HG03039 (cell line): ENCODE results near the gene TAS1R2.
"Not testable (repeated sequence)": the region's sequence is repeated elsewhere in the genome, so short reads cannot be mapped to it uniquely, and the experiment has no call there.

Experiments used
- ATAC-seq: cut with Tn5 transposase; IDR thresholded peaks from one replicate; pipeline ENCODE4 v1.9.1; 2021; ENCODE audit warnings: mild to moderate bottlenecking, moderate library complexity; ENCODE audit not compliant: unreplicated experiment

The TAS1R2 gene

DNA sequence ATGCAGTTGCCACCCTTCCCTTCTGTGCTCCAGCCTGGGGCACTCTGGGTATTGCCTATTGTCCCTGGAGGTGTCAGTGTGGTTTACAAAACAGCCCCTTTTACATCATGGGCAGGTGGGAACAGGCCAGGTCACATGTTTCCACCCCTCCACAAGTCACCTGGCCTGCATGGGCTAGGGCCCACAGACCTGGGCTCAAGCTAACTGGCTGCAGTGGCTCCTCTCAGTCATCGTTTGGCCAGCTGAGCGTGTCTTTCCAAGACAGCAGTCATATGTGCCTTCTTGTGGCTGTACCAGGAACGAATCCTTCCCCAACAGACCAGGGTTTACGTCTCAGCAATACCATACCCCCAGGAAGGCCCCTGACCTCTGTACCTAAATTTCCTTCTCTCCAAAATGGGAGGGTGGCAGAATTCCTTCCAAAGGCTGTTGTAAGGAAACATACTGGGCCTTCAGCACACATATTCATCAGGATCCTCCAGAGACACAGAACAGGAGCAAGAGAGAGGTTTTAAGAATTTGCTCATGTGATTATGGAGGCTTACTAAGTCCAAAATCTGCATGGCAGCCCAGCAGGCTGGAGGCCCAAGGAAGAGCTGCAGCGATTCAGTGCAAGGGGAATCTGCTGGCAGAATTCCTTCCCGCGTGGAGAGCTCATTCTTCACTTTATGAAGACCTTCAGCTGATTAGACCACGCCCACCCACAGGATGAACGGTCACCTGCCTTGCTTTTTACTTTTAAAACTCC lies 10.6 kb upstream of the TAS1R2 start:
- ATAC-seq, result no peak

DNA sequence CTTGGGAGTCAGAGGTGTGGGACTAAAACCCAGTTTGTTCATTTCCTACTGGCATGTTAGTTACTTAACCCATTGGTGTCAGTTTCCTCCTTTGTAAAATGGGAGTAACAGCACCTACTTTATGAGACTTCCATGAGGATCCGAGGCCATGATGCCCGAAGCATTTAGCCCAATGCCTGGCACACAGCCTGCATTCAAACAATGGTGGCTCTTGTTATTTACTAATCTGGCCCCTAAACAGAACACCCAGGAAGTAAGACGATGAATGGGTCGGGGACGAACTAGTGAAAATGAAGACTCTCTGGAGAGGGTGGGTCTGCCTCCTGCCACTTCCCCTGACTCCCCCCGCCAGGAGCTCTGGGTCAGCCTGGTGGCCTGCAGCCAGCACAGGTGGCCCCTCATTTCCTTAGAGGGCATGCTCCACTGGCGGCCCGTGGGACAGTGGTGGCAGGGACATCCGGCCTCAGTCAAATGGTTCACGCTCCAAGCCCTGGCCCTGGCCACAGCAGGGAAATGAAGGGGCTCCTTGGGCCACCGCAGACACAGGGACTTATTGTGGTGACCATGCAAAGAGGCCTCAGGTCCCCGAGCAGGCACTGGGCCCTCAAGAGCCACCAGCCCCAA lies 9.5 kb upstream of the TAS1R2 start:
- no peak for ATAC-seq

DNA sequence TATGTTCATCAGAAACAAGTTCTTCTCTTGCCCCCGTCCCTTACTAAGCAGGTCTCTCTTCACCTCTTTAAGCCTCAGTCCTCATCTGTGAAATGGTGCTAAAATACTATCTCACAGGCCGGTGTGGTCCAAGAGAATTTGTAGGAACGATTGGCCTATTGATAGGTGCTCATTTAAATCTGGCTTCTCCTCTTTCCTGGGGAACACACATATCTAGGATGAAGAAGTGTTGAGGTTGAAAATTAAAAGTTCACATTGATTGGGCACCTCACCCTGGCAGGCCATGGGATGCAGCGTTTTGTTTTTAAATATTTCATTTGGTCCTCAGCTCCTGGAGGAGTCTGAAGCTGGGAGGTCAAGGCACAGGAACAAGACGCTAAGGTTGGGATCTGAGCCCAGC lies 8.9 kb upstream of the TAS1R2 start:
- ATAC-seq, result no peak

DNA sequence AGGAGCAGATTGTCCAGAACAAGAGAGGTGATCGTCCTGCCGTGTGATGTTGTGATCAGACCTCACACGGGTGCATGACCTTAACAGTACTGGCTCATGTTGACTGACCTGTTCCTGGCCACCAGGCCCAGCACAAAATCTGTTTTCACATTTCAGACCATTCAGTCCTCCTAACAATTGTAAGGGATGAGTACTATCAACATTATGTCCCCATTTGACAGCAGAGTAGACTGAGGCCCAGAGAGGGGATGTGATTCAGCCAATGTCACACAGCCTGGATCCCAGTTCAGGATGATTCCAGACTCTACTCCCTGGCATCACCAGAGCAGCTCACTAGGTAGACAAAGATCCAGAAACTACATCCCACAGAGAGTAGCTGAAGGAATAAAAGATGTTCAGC lies 7.4 kb upstream of the TAS1R2 start:
- no peak for ATAC-seq

DNA sequence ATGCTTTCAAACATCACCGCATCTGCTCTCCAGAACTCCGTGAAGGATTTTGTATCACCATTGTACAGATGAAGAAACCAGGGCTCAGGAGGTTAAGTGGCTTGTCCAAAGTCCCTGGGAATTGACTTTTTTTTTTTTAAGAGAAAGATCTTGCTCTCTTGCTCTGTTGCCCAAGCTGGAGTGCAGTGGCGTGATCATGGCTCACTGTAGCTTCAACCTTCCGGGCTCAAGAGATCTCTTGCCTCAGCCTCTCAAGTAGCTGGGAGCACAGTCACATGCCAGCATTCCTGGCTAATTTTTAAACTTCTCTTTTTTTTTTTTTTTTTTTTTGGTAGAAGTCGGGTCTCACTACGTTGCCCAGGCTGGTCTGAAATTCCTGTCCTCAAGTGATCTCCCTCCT lies 6.9 kb upstream of the TAS1R2 start:
- no peak for ATAC-seq

DNA sequence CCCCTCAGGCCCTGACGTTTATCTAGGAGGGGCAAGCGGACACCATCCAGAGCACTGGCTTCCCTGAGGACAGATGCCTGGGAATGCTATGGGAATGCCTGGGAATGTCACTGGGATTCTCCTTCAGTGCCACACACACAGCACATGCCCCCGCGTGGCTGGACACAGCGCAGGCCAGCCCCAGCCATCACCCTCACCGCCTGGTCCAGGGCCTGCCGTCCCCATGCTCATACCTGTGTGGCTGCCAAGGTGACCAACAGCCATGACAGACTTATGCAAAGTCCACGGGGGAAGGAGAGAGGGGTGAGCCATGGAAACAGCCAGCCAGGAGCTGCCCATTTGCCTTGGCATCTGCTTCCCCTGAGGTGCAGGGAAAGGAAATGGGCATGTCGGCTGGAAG lies 5.7 kb upstream of the TAS1R2 start:
- no peak for ATAC-seq

DNA sequence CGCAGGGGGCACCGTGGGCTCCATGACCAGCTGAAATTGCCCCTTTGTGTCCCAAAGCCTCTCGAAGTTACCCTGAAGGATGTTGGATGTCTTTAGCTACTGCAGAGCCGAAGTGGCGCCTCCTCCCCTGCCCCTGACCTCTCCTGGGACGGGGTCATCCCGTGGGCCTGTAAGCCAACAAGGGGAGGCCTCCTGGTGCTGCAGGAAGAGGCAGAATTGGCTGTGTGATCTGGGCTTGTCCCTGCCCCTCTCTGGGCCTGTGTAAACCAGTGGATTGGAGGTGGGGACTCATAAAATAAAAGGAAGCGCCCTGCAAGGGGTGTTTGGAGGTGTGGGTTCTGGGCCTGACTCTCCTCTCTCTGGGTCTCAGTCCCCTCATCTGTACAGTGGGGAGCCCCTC lies 2.1 kb upstream of the TAS1R2 start:
- ATAC-seq, result no peak

DNA sequence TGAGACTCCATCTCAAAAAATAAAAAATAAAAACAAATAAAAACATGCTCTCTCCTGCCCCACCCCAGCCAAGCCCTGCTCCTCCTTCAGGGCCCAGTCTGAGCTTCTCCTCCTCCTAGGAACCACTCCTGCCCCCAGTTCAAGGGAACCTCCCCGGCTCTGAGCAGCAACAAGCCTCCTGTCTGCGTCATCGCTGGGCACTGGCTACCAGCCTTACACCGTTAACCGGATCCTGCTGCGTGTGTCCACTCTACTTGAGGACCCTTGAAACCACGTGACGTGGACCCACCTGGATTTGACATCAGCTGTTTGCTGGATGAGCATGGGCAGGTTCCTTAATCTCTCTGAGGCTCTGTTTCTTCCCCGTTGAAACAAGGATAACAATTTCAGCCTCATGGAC lies 1.6 kb upstream of the TAS1R2 start:
- no peak for ATAC-seq

DNA sequence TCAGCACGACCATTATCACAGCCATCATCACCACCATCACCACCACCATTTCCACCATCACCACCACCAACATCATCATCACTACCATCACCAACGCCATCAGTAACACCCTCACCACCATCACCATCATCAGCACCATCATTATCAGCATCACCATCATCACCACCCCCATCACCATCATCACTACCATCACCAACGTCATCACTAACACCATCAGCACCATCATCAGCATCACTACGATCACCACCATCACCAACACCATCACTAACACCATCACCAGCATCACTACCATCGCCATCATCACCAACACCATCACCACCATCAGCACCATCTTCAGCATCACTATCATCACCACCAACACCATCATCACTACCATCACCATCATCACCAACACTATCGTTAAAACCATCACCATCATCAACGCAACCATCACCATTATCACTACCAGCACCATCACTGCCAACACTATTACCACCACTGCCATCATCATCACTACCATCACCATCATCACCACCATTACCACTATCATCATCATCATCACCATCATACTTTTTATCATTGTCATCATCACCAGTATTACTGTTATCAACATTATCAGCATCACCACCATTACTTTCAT lies 1.3 kb downstream of the TAS1R2 start:
- no peak for ATAC-seq

DNA sequence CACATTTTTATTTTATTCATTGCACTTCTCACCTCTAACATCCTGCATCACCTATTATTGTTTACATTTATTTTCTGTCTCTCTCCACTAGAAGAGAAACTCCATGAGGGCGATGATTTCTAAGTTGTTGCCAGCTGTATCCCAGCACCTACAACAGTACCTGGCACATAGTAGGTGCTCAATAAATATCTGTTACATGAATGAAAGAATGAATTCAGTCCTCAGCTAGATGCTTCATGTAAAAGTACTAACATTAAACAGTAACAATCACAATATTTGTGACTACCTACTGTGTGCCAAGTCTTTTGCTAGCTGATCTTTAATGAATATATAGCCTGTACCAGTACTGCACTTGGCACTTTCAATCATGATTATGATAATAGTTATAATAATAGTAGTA lies 3.0 kb downstream of the TAS1R2 start:
- no peak for ATAC-seq

DNA sequence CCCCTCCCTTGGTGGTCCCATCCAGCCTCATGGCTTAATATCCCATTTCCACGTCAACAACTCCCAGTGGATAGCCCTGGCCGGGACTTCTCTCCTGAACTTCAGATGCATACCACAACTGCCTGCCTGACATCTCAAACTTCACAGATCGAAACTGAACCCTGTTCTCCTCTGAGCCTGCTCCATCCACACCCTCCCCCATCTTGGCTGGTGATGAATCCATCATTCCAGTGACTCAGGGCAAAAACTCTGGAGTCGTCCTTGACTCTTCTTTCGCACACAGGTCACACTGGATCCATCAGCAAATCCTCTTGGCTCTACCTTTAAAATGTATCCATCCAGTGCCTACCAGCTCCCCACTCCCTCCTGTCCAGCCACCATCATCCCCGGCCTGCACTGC lies 3.9 kb downstream of the TAS1R2 start:
- no peak for ATAC-seq

DNA sequence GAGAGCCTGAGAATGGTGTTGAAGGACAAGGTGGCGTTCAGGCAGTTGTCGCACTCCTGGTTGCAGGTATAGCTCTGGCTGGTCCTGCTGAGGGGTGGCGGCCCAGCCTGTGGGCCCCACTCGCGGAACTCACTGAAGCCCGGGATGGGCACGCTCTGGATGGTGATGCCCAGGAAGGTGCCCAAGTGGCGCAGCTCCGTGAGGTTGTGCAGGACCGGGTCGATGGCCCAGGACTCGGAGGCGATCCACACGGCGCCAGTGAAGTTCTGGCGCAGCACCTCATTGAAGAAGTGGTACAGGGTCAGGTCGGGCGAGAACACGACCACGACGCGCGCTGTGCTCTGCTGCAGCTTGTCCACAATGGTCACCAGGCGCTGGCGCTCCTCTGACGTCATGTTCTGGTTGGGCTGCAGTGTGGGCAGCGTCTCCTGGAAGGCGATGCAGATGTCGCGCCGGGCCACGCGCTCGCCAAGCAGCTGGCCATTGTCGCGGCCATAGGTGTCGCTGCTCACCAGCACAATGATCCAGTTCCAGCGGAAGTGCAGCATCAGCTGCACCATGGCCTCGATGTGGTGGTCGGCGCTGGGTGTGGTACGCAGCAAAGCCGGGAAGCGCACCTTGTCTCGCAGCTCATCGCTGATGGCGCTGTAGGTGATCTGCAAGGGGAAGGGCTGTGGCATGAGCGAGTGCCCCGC lies 5.0 kb downstream of the TAS1R2 start:
- no peak for ATAC-seq

DNA sequence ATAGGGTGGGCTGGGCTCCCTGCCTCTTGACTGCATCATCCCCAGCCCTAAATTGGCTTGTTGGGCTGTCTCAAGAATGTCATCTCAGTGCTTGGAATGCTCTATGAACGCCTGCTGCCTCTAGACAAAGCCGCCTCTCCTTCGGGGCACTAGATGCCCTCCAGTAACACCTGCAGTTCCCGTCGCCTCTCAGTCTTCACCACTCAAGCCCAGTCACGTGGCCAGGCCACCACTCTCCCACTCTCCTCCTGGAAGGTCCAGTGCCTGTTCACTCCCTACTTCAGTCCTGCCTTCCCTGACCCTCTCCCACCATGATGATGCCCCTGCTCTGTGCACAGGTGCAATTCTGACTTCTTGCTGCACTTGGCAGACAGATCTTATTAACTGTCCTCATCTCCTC lies 7.0 kb downstream of the TAS1R2 start:
- ATAC-seq, result no peak

DNA sequence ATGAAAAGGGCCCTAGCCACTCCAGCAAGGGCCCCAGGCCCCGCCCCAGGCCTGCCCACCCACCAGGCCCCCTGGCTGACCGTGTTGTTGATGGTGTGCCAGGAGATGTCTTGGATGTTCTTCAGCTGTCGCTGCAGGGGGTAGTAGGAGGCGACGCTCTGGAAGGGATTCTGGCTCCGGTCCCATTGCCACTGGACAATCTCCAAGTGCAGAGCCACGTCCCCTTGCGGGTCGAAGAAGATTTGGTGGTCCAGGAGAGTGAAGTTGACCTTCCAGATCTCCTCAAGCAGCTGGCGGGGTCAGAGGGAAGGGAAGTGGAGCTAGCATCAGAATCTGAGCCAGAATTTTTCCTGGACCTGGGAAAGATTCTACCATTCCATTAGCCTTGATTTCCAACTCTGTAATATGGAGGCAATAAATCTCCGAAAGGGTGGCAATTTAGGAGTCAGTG lies 10.2 kb downstream of the TAS1R2 start:
- no peak for ATAC-seq

DNA sequence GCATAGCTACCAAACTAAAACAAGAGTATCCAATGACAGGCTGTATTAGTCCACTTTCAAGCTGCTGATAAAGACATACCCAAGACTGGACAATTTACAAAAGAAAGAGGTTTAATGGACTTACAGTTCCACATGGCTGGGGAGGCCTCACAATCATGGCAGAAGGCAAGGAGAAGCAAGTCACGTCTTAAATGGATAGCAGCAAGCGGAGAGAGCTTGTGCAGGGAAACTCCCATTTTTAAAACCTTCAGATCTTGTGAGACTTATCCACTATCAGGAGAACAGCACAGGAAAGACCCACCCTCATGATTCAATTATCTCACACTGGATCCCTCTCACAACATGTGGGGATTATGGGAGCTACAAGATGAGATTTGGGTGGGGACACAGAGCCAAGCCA lies 11.7 kb downstream of the TAS1R2 start:
- not testable (repeated sequence) for ATAC-seq

DNA sequence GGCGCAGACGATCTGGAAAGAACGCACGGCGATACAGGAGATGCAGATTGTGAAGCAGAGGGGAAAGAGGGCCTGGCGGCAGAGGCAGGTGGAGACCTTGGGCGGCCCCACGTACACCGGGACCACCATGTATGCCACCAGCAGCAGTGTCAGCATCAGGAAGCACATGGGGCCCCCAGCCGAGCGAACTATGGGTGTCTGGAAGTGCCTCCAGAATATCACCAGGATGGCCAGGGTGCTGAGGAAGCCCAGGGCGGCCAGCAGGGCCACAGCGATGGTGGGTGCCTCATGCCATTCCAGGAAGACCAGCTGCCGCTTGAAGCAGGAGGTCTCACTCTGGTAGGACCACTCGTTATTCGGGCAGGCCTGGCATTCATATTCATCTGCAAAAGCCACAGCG lies 19.3 kb downstream of the TAS1R2 start:
- no peak for ATAC-seq

DNA sequence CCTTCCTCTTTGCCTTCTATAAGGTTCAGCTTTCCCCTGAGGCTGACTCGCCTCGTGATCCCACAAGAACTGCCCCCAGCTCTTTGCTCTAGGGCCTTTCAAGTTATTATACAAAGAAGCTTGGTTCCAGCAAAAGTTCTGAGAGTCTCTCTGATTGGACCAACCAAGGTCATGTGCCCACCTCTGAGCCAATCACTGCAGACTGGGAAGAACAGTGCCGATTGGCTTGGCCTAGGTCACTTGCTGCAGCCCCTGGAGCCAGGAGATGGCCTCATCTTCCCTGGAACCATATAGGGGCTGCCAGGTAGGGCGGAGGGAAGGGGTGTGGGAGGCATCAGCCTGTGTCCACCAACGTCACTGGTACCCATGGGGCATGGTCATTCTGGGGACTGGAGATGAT lies 22.8 kb downstream of the TAS1R2 start:
- ATAC-seq, result no peak

DNA sequence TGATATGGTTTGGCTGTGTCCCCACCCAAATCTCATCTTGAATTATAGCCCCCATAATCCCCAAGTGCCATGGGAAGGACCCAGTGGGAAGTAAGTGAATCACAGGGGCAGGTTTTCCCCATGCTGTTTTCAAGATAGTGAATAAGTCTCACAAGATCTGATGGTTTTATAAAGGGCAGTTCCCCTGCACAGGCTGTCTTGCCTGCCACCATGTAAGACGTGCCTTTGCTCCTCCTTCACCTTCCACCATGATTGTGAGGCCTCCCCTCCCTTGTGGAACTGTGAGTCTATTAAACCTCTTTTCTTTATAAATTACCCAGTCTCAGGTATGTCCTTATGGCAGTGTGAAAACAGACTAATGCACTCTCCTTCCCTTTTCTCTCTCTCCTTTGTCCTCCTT lies 27.1 kb downstream of the TAS1R2 start:
- not testable (repeated sequence) for ATAC-seq

DNA sequence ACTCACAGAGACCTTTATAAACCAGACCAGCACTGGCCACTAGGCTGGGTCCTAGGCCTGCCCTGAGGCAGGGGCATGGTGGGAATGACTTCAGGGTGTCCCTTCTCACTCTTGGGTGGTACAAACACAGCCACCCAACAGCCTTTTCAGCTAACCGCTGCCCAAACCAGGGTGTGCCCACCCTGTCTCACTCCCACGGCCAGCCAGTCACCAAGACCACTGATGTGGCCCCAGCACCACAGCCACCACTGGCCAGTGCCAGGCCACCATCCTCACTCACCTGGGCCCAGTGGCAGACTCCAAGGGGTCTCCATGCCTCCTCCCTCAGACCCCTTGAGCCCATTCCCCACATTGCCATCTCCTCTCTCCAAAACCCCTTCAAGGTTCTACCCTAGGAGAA lies 27.8 kb downstream of the TAS1R2 start:
- no peak for ATAC-seq

DNA sequence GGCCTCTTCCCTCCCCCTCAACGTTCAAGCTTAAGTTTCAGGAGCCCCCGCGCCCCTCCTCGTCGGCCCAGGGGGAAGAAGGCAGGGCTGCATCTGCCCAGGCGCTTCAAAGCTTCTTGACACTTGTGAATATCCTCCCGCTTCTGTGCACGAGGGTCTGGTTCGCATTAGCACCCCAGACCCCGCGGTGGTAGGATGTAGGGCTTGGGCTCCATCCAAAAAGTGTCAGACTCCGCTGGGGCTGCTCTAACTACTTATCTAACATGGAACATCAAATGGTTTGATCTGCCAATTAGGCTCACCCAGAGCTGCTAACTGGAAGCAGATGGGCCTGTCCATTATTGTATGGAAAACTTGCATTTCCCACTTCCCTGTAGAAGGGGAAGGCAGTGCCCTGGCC lies 28.9 kb downstream of the TAS1R2 start:
- ATAC-seq, result no peak

DNA sequence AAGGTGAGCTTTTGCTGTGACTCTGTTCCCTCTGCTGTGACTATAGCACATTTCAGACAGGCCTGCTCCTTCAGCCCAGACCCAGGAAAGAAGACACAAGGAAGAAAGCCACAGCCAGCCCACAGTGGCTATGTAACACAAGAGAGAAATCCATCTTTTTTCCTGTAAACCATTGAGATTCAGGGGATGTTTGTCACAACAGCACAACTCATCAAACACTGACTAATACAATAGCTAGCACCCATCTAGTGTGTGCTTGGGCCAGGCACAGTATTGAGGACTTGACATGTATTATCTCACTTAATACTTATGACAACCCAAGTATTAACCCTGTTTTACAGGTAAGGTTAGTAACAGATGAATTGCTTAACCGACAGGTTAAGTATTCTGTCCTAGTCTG lies 29.8 kb downstream of the TAS1R2 start:
- ATAC-seq, result no peak

DNA sequence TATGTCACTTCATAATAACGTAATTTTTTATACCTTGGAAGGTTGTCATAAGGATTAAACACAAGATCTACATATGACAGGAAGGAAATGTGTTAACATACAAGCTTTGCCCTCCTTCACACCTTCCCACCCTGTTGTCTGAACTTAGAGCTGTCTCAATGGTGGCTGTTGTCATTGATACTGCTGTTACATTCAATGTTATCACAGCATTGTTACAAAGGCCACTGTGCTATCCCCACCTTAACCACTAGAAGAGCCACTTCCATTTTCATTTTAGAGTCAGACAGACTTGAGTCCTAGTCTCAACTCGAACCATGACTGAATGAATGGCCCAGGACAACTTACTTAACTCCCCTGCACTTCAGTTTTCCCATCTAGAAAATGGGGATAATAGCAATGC lies 31.2 kb downstream of the TAS1R2 start:
- no peak for ATAC-seq
